ENCODE data around the gene UBE2D2. TPM values are rescaled to one million over a fixed set of nuclear protein-coding genes. Genes with fewer than 3 reads are reported as not detected.

UBE2D2 gene
- total RNA-seq, 1 donor from 2014 or later = 97.0 TPM

- intact Hi-C loops (cut with DNase I) = no loop called here
- DNase-seq = peak; percentile 92
- H3K36me3 ChIP-seq = no peaks in the 10 kb centered on the region
- no peaks in the 10 kb centered on the region for H3K9me3 ChIP-seq
- no peaks in the 10 kb centered on the region for H3K27me3 ChIP-seq (ENCODE audit: low read depth)
- no peak for TF ChIP-seq CTCF (IDR thresholded peaks at IDR 0.05)
- H3K27ac ChIP-seq = peak overlapping the region; percentile 47
- H3K4me1 ChIP-seq = peaks cover 96% of the 10 kb centered on the region
- H3K4me3 ChIP-seq = no peak overlapping the region
- peak; percentile 24 to 68 for ATAC-seq
Measured at GRCh38 chr5:139664086-139664693, 103.1 kb downstream of the UBE2D2 start.

GRCh38 chr5:139664727-139665351, 103.7 kb downstream of the UBE2D2 start:
- Histone ChIP-seq H3K4me1 (peaks cover 96% of the 10 kb centered on the region), H3K4me3 (no peak overlapping the region), H3K27ac (peak overlapping the region; percentile 47), H3K9me3 (no peaks in the 10 kb centered on the region), H3K36me3 (no peaks in the 10 kb centered on the region), H3K27me3 (ENCODE audit: low read depth) (no peaks in the 10 kb centered on the region)
- no peak for ATAC-seq
- no peak for DNase-seq
- intact Hi-C loops (cut with DNase I) = no loop called here
- TF ChIP-seq CTCF (IDR thresholded peaks at IDR 0.05) = no peak

GRCh38 chr5:139665626-139666025, 104.5 kb downstream of the UBE2D2 start:
- Histone ChIP-seq H3K27me3 (ENCODE audit: low read depth) (no peaks in the 10 kb centered on the region), H3K9me3 (no peaks in the 10 kb centered on the region), H3K27ac (no peak overlapping the region), H3K36me3 (no peaks in the 10 kb centered on the region), H3K4me1 (peaks cover 96% of the 10 kb centered on the region), H3K4me3 (no peak overlapping the region)
- ATAC-seq (no peak), DNase-seq (no peak)
- intact Hi-C loops (cut with DNase I) = no loop called here
- no peak for TF ChIP-seq CTCF (IDR thresholded peaks at IDR 0.05)

GRCh38 chr5:139666551-139666950, 105.4 kb downstream of the UBE2D2 start:
- no peaks in the 10 kb centered on the region for H3K27me3 ChIP-seq (ENCODE audit: low read depth)
- peaks cover 96% of the 10 kb centered on the region for H3K4me1 ChIP-seq
- ATAC-seq (no peak), DNase-seq (no peak)
- no peak overlapping the region for H3K4me3 ChIP-seq
- H3K36me3 ChIP-seq = no peaks in the 10 kb centered on the region
- intact Hi-C loops (cut with DNase I) = no loop called here
- TF ChIP-seq CTCF (IDR thresholded peaks at IDR 0.05) = no peak
- peak overlapping the region; percentile 86 for H3K27ac ChIP-seq
- no peaks in the 10 kb centered on the region for H3K9me3 ChIP-seq

- intact Hi-C loops (cut with DNase I) = no loop called here
Measured at GRCh38 chr5:139667001-139667729, 106.0 kb downstream of the UBE2D2 start.

More at GRCh38 chr5:139667001-139667729, 106.0 kb downstream of the UBE2D2 start:
- H3K36me3 ChIP-seq = no peaks in the 10 kb centered on the region
- no peak for ATAC-seq
- H3K27ac ChIP-seq = peak overlapping the region; percentile 86
- TF ChIP-seq CTCF (IDR thresholded peaks at IDR 0.05) = no peak
- DNase-seq = no peak
- H3K27me3 ChIP-seq (ENCODE audit: low read depth) = no peaks in the 10 kb centered on the region
- no peaks in the 10 kb centered on the region for H3K9me3 ChIP-seq
- peaks cover 96% of the 10 kb centered on the region for H3K4me1 ChIP-seq
- no peak overlapping the region for H3K4me3 ChIP-seq

Measured in lower lobe of right lung (tissue), 2 donors.